WTC11 (cell line): ENCODE data around the gene GALNT13. TPM values are rescaled to one million over a fixed set of nuclear protein-coding genes. Genes with fewer than 3 reads are reported as not detected.

Source experiments
- ATAC-seq: fragments of 200-7000 bp; cut with Tn5 transposase; 2 replicates; pipeline ENCODE4 v1.10.0; 2021; ENCODE audit warnings: mild to moderate bottlenecking, moderate library complexity
- CTCF ChIA-PET: fragments of 300-600 bp; sonication (Branson Sonifier 250); formaldehyde crosslinking; loops from one replicate; lab custom pipeline; 2021; ENCODE audit warnings: antibody characterized with exemption; lab: Charles Lee
- POLR2A ChIA-PET: fragments of 350-600 bp; sonication (Branson Sonifier 250); formaldehyde crosslinking; loops from one replicate; lab custom pipeline; 2021; ENCODE audit warnings: antibody characterized with exemption; lab: Charles Lee
- DNase-seq: peaks from one replicate; pipeline ENCODE4 v3.0.0; 2021; ENCODE audit warnings: low spot score
- H3K27ac Mint-ChIP-seq: 2 replicates; pipeline ENCODE4 v1.8.0; 2021; ENCODE audit warnings: mixed read lengths
- H3K27me3 Mint-ChIP-seq: 2 replicates; pipeline ENCODE4 v1.8.0; 2021; ENCODE audit warnings: low read depth, mild to moderate bottlenecking, moderate library complexity, mixed read lengths
- H3K36me3 Mint-ChIP-seq: 2 replicates; pipeline ENCODE4 v1.8.0; 2021; ENCODE audit warnings: mixed read lengths
- H3K4me1 Mint-ChIP-seq: 2 replicates; pipeline ENCODE4 v1.8.0; 2022; ENCODE audit warnings: mixed read lengths
- H3K4me3 Mint-ChIP-seq: 2 replicates; pipeline ENCODE4 v1.8.0; 2021; ENCODE audit warnings: mild to moderate bottlenecking, moderate library complexity, mixed read lengths
- H3K9me3 Mint-ChIP-seq: 2 replicates; pipeline ENCODE4 v1.8.0; 2021; ENCODE audit warnings: mixed read lengths
- ATF1 ChIP-seq: sonication (generic); formaldehyde crosslinking; IDR thresholded peaks from 2 replicates; pipeline ENCODE4 v1.8.1; 2023; ENCODE audit warnings: mild to moderate bottlenecking, moderate library complexity, missing genetic modification reagents
- CBFB ChIP-seq: sonication (generic); formaldehyde crosslinking; IDR thresholded peaks from 2 replicates; pipeline ENCODE4 v1.8.1; 2022; ENCODE audit warnings: mild to moderate bottlenecking, low read depth, missing genetic modification reagents
- CREM ChIP-seq: sonication (generic); formaldehyde crosslinking; IDR thresholded peaks from 2 replicates; pipeline ENCODE4 v1.8.1; 2022; ENCODE audit warnings: mild to moderate bottlenecking, missing genetic modification reagents, moderate library complexity
- ELF4 ChIP-seq: sonication (generic); formaldehyde crosslinking; IDR thresholded peaks from 2 replicates; pipeline ENCODE4 v1.8.1; 2022; ENCODE audit warnings: low read depth, mild to moderate bottlenecking, moderate library complexity, missing genetic modification reagents
- FOXP4 ChIP-seq: sonication (generic); formaldehyde crosslinking; IDR thresholded peaks from 2 replicates; pipeline ENCODE4 v1.8.0; 2022; ENCODE audit warnings: mild to moderate bottlenecking, missing genetic modification reagents
- MLX ChIP-seq: sonication (generic); formaldehyde crosslinking; IDR thresholded peaks from 2 replicates; pipeline ENCODE4 v1.8.1; 2023; ENCODE audit warnings: mild to moderate bottlenecking, missing genetic modification reagents, moderate library complexity
- MXD4 ChIP-seq: fragments of 250-450 bp; sonication (Bioruptor Pico); IDR thresholded peaks from 2 replicates; pipeline ENCODE4 v1.8.0; 2021; ENCODE audit warnings: mild to moderate bottlenecking, moderate library complexity, borderline replicate concordance
- NFYB ChIP-seq: sonication (generic); formaldehyde crosslinking; conservative IDR thresholded peaks from 2 replicates; pipeline ENCODE4 v1.8.0; 2022; ENCODE audit warnings: low read depth, missing genetic modification reagents
- PREB ChIP-seq: sonication (generic); formaldehyde crosslinking; IDR thresholded peaks from 2 replicates; pipeline ENCODE4 v1.8.1; 2022; ENCODE audit warnings: mild to moderate bottlenecking, missing genetic modification reagents, moderate library complexity, borderline replicate concordance
- SOX15 ChIP-seq: fragments of 250-450 bp; sonication (Bioruptor Pico); IDR thresholded peaks from 2 replicates; pipeline ENCODE4 v1.9.0; 2021; ENCODE audit warnings: mild to moderate bottlenecking
- TEAD1 ChIP-seq: sonication (generic); formaldehyde crosslinking; IDR thresholded peaks from 2 replicates; pipeline ENCODE4 v1.8.0; 2022; ENCODE audit warnings: mild to moderate bottlenecking, missing genetic modification reagents
- TEAD4 ChIP-seq: sonication (generic); formaldehyde crosslinking; IDR thresholded peaks from 2 replicates; pipeline ENCODE4 v1.8.0; 2022; ENCODE audit warnings: mild to moderate bottlenecking, missing genetic modification reagents
- ZNF121 ChIP-seq: sonication (generic); formaldehyde crosslinking; IDR thresholded peaks from 2 replicates; pipeline ENCODE4 v1.8.0; 2023; ENCODE audit warnings: missing genetic modification reagents
- ZNF232 ChIP-seq: sonication (generic); formaldehyde crosslinking; IDR thresholded peaks from 2 replicates; pipeline ENCODE4 v1.8.0; 2022; ENCODE audit warnings: mild to moderate bottlenecking, missing genetic modification reagents
- ZNF263 ChIP-seq: sonication (generic); formaldehyde crosslinking; IDR thresholded peaks from 2 replicates; pipeline ENCODE4 v1.8.1; 2022; ENCODE audit warnings: low read depth, mild to moderate bottlenecking, moderate library complexity, missing genetic modification reagents
- ZNF281 ChIP-seq: sonication (generic); formaldehyde crosslinking; IDR thresholded peaks from 2 replicates; pipeline ENCODE4 v1.8.0; 2023; ENCODE audit warnings: mild to moderate bottlenecking, missing genetic modification reagents
- ZNF317 ChIP-seq: sonication (generic); formaldehyde crosslinking; IDR thresholded peaks from 2 replicates; pipeline ENCODE4 v1.8.1; 2023; ENCODE audit warnings: low read depth, mild to moderate bottlenecking, moderate library complexity, missing genetic modification reagents, borderline replicate concordance
- total RNA-seq: library from RNA; stranded (reverse); gene quantifications from 3 replicates; pipeline ENCODE4 v1.2.3, GENCODE V29; 2021
- TF ChIP-seq, protein P1 (sequence below): sonication (generic); formaldehyde crosslinking; IDR thresholded peaks from 2 replicates; pipeline ENCODE4 v1.8.1; 2022; ENCODE audit warnings: mild to moderate bottlenecking, moderate library complexity, missing genetic modification reagents
- TF ChIP-seq, protein P2 (sequence below): sonication (generic); formaldehyde crosslinking; IDR thresholded peaks from 2 replicates; pipeline ENCODE4 v1.8.0; 2022; ENCODE audit warnings: mild to moderate bottlenecking, missing genetic modification reagents
- TF ChIP-seq, protein P3 (sequence below): sonication (generic); formaldehyde crosslinking; IDR thresholded peaks from 2 replicates; pipeline ENCODE4 v1.8.0; 2022; ENCODE audit warnings: mild to moderate bottlenecking, missing genetic modification reagents
- TF ChIP-seq, protein P4 (sequence below): sonication (generic); formaldehyde crosslinking; IDR thresholded peaks from 2 replicates; pipeline ENCODE4 v1.8.1; 2023; ENCODE audit warnings: mild to moderate bottlenecking, missing genetic modification reagents

Gene GALNT13
- total RNA-seq, 1 experiment from 2014 or later, result 9.9 TPM

DNA sequence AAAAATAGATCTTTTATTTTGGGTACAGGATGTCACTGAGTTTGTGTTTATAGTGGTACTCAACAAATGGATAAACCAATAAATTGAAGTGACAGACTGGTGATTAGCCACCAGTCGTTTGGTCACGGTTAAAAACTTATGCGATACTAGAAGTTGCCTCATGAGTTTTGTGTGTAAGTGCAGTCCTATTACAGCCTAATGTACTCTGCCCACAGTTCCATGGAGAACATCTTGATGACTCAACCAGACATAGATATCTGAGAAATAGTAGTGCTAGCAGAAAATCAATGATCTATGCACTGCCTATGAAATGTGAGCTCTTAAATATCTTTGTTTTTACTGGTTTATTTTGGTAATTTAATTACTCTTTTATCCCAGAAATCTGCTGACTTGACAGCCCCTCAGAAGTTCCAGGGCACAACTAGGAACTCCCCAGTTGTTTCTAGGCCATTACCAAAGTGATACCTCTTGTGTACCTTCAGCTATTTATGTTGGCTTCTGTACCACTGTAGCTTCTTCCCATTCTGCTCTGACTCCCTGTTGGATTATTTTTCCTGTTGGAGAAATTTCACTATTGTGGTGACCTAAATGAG, 617.6 kb downstream of the GALNT13 start (continued):
- TF ChIP-seq FOXP4 (no peak), MXD4 (CRISPR knock-in tag) (no peak), TEAD1 (CRISPR knock-in tag) (no peak), ZNF121 (CRISPR knock-in tag) (no peak), CBFB (CRISPR knock-in tag) (no peak)

GRCh38 chr2:154490530-154490929, 618.8 kb downstream of the GALNT13 start:
- Mint-ChIP-seq H3K9me3 (no peaks in the 10 kb centered on the region), H3K4me1 (peaks cover 3% of the 10 kb centered on the region), H3K36me3 (no peaks in the 10 kb centered on the region), H3K4me3 (no peak overlapping the region), H3K27me3 (no peaks in the 10 kb centered on the region), H3K27ac (no peak overlapping the region)
- ChIA-PET CTCF (no interaction called here), POLR2A (no interaction called here)
- no peak for DNase-seq
- no peak for ATAC-seq
- TF ChIP-seq MLX (CRISPR knock-in tag), result no peak
- TF ChIP-seq NFYB, result no peak
- TF ChIP-seq, protein P1, sequence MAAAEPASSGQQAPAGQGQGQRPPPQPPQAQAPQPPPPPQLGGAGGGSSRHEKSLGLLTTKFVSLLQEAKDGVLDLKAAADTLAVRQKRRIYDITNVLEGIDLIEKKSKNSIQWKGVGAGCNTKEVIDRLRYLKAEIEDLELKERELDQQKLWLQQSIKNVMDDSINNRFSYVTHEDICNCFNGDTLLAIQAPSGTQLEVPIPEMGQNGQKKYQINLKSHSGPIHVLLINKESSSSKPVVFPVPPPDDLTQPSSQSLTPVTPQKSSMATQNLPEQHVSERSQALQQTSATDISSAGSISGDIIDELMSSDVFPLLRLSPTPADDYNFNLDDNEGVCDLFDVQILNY (CRISPR knock-in tag), result no peak
- no peak for TF ChIP-seq ELF4
- TF ChIP-seq ATF1 (CRISPR knock-in tag), result no peak
- no peak for TF ChIP-seq ZNF281 (CRISPR knock-in tag)
- TF ChIP-seq ZNF317 (CRISPR knock-in tag), result no peak

- Mint-ChIP-seq H3K27me3 (no peaks in the 10 kb centered on the region), H3K4me3 (no peak overlapping the region), H3K36me3 (no peaks in the 10 kb centered on the region), H3K4me1 (peaks cover 3% of the 10 kb centered on the region), H3K27ac (no peak overlapping the region), H3K9me3 (peaks cover 14% of the 10 kb centered on the region)
- CTCF ChIA-PET, result no interaction called here
- DNase-seq (no peak), ATAC-seq (no peak)
- POLR2A ChIA-PET, result no interaction called here
- TF ChIP-seq, protein P1 (CRISPR knock-in tag), result no peak
- no peak for TF ChIP-seq CREM
- TF ChIP-seq, protein P2, sequence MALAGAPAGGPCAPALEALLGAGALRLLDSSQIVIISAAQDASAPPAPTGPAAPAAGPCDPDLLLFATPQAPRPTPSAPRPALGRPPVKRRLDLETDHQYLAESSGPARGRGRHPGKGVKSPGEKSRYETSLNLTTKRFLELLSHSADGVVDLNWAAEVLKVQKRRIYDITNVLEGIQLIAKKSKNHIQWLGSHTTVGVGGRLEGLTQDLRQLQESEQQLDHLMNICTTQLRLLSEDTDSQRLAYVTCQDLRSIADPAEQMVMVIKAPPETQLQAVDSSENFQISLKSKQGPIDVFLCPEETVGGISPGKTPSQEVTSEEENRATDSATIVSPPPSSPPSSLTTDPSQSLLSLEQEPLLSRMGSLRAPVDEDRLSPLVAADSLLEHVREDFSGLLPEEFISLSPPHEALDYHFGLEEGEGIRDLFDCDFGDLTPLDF (CRISPR knock-in tag), result no peak
- TF ChIP-seq TEAD4, result no peak
- no peak for TF ChIP-seq ZNF317 (CRISPR knock-in tag)
- TF ChIP-seq, protein P3, sequence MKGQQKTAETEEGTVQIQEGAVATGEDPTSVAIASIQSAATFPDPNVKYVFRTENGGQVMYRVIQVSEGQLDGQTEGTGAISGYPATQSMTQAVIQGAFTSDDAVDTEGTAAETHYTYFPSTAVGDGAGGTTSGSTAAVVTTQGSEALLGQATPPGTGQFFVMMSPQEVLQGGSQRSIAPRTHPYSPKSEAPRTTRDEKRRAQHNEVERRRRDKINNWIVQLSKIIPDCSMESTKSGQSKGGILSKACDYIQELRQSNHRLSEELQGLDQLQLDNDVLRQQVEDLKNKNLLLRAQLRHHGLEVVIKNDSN, result no peak
- TF ChIP-seq ZNF263 (CRISPR knock-in tag), result no peak
- no peak for TF ChIP-seq PREB (CRISPR knock-in tag)
- no peak for TF ChIP-seq SOX15
- no peak for TF ChIP-seq ZNF232 (CRISPR knock-in tag)
- TF ChIP-seq, protein P4, sequence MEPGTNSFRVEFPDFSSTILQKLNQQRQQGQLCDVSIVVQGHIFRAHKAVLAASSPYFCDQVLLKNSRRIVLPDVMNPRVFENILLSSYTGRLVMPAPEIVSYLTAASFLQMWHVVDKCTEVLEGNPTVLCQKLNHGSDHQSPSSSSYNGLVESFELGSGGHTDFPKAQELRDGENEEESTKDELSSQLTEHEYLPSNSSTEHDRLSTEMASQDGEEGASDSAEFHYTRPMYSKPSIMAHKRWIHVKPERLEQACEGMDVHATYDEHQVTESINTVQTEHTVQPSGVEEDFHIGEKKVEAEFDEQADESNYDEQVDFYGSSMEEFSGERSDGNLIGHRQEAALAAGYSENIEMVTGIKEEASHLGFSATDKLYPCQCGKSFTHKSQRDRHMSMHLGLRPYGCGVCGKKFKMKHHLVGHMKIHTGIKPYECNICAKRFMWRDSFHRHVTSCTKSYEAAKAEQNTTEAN (CRISPR knock-in tag), result no peak
Observed at GRCh38 chr2:154495455-154495868, 623.7 kb downstream of the GALNT13 start.
